Sigmoid colon (tissue), 4 donors: ENCODE results near the gene CASP7.

Experiments used
- CTCF ChIP-seq, 4 experiments: fragments of 450-650 bp in 3 of 4; fragments of 200-600 bp in 1 of 4; IDR thresholded peaks; one replicate each; pipeline ENCODE4 v1.5.1; 2016 to 2019; ENCODE audit warnings: antibody characterized with exemption in 4 of 4, mild to moderate bottlenecking in 3 of 4, moderate library complexity in 2 of 4
- EP300 ChIP-seq, 4 donors: sonication (generic); formaldehyde crosslinking; IDR thresholded peaks; one replicate each; pipeline ENCODE4 v1.6.1; 2017; ENCODE audit warnings: antibody characterized with exemption in 4 of 4
- POLR2A ChIP-seq, 2 donors: fragments of 450-650 bp; IDR thresholded peaks; one replicate each; pipeline ENCODE4 v1.6.1; 2016; ENCODE audit warnings: antibody characterized with exemption in 2 of 2, mild to moderate bottlenecking in 2 of 2, moderate library complexity in 2 of 2

GRCh38 chr10:113765910-113766309 is 86.2 kb downstream of the CASP7 start:
- no peak for TF ChIP-seq EP300 (IDR thresholded peaks at IDR 0.05)
- no peak for TF ChIP-seq CTCF (IDR thresholded peaks at IDR 0.05)
- TF ChIP-seq POLR2A (IDR thresholded peaks at IDR 0.05): no peak
